Type B pancreatic cell (in vitro differentiated cells): ENCODE data around the gene BGN. TPM values are rescaled to one million over a fixed set of nuclear protein-coding genes. Genes with fewer than 3 reads are reported as not detected.

ENCODE experiments used
- DNase-seq: peaks from one replicate; pipeline ENCODE4 v3.0.0; 2021; ENCODE audit warnings: mixed read lengths; ENCODE audit not compliant: unreplicated experiment; ENCODE audit errors: extremely low spot score
- H3K27ac Mint-ChIP-seq: 2 replicates; pipeline ENCODE4 v1.8.0; 2021; ENCODE audit warnings: mild to moderate bottlenecking, mixed read lengths
- H3K27me3 Mint-ChIP-seq: 2 replicates; pipeline ENCODE4 v1.8.0; 2021; ENCODE audit warnings: mixed read lengths
- H3K36me3 Mint-ChIP-seq: 2 replicates; pipeline ENCODE4 v1.8.0; 2021; ENCODE audit warnings: mixed read lengths
- H3K4me1 Mint-ChIP-seq: one replicate; pipeline ENCODE4 v1.8.0; 2021; ENCODE audit warnings: mixed read lengths; ENCODE audit not compliant: unreplicated experiment
- H3K4me3 Mint-ChIP-seq: 2 replicates; pipeline ENCODE4 v1.8.0; 2021; ENCODE audit warnings: mild to moderate bottlenecking, mixed read lengths
- H3K9me3 Mint-ChIP-seq: 2 replicates; pipeline ENCODE4 v1.8.0; 2021; ENCODE audit warnings: mixed read lengths
- total RNA-seq: library from RNA; stranded (reverse); gene quantifications from 2 replicates; pipeline ENCODE4 v1.2.1, GENCODE V29; 2021; ENCODE audit warnings: low replicate concordance
- TF ChIP-seq, protein P1 (sequence below): fragments of 200-600 bp; sonication (generic); conservative IDR thresholded peaks from 2 replicates; pipeline ENCODE4 v1.5.0; 2021; ENCODE audit warnings: antibody characterized with exemption, mild to moderate bottlenecking

BGN gene
- total RNA-seq, 1 donor from 2014 or later = 29.6 TPM

DNA sequence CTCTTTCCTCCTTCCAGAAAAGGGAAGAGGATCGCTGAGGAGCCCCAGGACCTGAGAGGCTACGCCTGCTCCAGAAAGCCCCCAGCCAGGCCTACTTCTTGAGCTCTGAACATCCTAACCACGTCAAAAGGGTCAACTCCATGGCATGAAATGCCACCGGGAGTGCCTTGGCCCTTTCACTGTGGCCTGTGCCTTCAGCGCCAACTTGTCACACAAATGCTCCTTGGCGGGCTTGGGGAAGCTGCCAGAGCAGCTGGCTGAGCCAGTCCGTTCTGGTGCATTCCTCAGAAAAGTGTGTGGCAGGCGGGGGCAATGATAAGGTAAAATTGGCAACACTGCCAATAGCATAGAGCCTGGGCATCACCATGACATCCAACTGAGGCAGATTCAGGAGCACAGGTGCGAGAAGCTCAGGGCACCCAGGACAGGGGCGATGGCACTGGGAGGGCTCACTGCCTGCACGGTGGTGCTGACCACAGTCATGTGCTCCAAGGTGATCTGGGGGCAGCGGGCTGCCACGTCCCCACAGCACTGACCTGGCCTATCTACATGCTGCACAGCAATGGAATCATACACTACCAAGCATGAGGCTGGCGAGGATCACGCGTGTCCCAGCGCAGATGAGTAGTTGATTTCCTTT is 36.8 kb upstream of the BGN start:
- Mint-ChIP-seq H3K27ac (no peak overlapping the region), H3K4me1 (no peaks in the 10 kb centered on the region), H3K4me3 (no peak overlapping the region), H3K36me3 (no peaks in the 10 kb centered on the region), H3K9me3 (no peaks in the 10 kb centered on the region), H3K27me3 (no peaks in the 10 kb centered on the region)
- TF ChIP-seq, protein P1, sequence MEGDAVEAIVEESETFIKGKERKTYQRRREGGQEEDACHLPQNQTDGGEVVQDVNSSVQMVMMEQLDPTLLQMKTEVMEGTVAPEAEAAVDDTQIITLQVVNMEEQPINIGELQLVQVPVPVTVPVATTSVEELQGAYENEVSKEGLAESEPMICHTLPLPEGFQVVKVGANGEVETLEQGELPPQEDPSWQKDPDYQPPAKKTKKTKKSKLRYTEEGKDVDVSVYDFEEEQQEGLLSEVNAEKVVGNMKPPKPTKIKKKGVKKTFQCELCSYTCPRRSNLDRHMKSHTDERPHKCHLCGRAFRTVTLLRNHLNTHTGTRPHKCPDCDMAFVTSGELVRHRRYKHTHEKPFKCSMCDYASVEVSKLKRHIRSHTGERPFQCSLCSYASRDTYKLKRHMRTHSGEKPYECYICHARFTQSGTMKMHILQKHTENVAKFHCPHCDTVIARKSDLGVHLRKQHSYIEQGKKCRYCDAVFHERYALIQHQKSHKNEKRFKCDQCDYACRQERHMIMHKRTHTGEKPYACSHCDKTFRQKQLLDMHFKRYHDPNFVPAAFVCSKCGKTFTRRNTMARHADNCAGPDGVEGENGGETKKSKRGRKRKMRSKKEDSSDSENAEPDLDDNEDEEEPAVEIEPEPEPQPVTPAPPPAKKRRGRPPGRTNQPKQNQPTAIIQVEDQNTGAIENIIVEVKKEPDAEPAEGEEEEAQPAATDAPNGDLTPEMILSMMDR = no peak
- DNase-seq = no peak

DNA sequence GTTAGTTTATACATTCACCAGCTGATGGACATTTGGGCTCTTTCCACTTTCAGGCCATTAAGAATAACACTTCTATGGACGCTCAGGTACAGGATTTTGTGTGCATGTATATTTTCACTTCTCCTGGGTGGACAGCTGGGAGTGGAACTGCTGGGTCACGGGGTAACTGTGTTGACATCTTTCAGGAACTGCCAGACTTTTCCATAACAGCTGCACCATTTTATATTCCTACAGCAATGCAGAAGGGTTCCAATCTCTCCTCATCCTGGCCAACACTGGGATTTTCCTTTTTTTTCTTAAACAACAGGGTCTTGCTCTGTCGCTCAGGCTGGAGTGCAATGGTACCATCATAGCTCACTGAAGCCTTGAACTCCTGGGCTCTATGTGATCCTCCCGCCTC is 36.3 kb upstream of the BGN start:
- H3K4me3 Mint-ChIP-seq = no peak overlapping the region
- H3K27me3 Mint-ChIP-seq = no peaks in the 10 kb centered on the region
- H3K9me3 Mint-ChIP-seq = no peaks in the 10 kb centered on the region
- no peak overlapping the region for H3K27ac Mint-ChIP-seq
- no peak for DNase-seq
- TF ChIP-seq, protein P1 = no peak
- no peaks in the 10 kb centered on the region for H3K4me1 Mint-ChIP-seq
- no peaks in the 10 kb centered on the region for H3K36me3 Mint-ChIP-seq

DNA sequence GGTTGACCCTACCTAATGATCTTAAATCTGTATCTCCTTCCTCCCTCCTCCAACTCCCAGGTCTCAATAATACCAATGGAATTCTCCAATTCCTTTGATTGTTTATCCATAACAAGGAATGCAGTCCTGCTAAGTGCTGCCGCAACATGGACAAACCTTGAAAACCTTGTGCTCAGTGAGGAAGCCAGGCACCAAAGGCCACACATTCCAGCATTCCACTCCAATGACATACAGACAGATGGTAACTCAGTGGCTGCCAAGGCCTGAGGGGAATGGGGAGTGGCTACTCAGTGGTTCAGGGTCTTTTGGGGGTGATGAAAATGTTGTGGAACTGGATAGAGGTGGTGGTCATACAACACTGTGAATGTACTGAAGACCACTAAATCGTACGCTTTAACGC is 34.8 kb upstream of the BGN start:
- DNase-seq = no peak
- Mint-ChIP-seq H3K4me3 (no peak overlapping the region), H3K9me3 (no peaks in the 10 kb centered on the region), H3K36me3 (no peaks in the 10 kb centered on the region), H3K4me1 (no peaks in the 10 kb centered on the region), H3K27me3 (no peaks in the 10 kb centered on the region), H3K27ac (peak overlapping the region; percentile 63)
- TF ChIP-seq, protein P1 = no peak

DNA sequence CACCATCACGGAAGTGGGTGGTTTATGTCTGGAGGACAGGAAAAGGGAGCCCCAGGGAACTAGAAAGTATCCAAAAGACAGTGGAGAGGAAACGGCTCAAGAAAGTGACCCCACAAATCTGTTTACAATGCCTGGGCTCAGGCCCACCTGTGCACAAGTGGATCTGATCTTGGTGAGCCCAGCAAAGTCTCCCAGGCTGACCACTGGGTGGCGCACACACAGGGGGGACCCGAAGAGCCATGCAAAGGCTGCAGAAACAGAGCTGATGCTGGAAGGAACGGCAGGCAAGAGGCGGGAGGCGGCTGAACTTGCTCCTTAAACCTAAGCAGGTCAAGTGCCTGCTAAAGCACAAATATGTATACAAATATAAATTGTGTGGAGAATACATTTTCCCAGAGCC is 34.0 kb upstream of the BGN start:
- no peak overlapping the region for H3K4me3 Mint-ChIP-seq
- H3K27me3 Mint-ChIP-seq = no peaks in the 10 kb centered on the region
- H3K27ac Mint-ChIP-seq = no peak overlapping the region
- DNase-seq = no peak
- no peaks in the 10 kb centered on the region for H3K36me3 Mint-ChIP-seq
- no peaks in the 10 kb centered on the region for H3K4me1 Mint-ChIP-seq
- TF ChIP-seq, protein P1 = peak; percentile 74
- H3K9me3 Mint-ChIP-seq = no peaks in the 10 kb centered on the region

DNA sequence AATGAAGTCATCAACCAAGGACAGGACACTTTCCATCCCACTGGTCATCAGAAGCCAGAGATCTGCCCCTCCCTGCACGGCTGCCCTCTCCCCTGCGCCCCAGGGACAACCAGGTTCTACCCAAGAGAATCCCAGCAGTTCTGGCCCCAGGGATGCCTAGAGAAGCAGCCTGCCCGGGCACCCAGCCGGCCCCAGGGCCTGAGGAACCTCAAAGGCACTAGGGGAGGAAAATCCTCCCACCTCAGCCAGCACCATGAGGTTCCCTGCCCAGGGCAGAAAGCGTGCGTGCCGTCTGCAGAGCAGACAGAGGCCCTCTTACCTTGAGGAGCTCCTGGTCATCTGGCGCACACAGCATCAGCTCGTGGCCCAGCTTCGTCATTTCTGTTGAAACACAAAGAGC is 32.5 kb upstream of the BGN start:
- Mint-ChIP-seq H3K36me3 (no peaks in the 10 kb centered on the region), H3K4me3 (no peak overlapping the region), H3K9me3 (no peaks in the 10 kb centered on the region), H3K27ac (no peak overlapping the region), H3K27me3 (no peaks in the 10 kb centered on the region), H3K4me1 (no peaks in the 10 kb centered on the region)
- TF ChIP-seq, protein P1 = no peak
- DNase-seq = no peak

DNA sequence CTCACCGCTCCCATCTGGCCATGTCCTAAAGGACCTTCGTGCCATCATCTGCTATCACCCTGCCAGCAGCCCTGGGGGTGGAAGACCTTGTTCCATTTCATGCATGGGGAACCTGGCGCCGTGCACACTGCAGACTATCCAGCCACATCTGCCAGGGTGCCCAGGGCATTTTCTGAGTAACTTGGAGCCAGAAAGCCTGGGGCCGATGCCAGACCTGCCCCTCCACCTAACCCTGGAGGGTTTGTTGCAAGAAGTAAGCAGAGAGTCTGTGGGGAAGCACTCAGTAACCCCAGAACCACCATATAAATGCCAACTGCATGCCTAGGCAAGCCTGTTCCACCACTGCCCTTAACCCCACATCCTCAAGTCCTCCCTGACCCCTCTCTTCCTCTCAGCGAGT is 31.7 kb upstream of the BGN start:
- H3K9me3 Mint-ChIP-seq = no peaks in the 10 kb centered on the region
- H3K4me1 Mint-ChIP-seq = no peaks in the 10 kb centered on the region
- TF ChIP-seq, protein P1 = no peak
- no peaks in the 10 kb centered on the region for H3K27me3 Mint-ChIP-seq
- H3K36me3 Mint-ChIP-seq = no peaks in the 10 kb centered on the region
- no peak for DNase-seq
- H3K27ac Mint-ChIP-seq = no peak overlapping the region
- no peak overlapping the region for H3K4me3 Mint-ChIP-seq
